Inflammatory macrophage treated with lipopolysaccharide for 1 hour (primary cell): Measurements from ENCODE around the gene CSNK1G2.

Experiments used
- DNase-seq, 2 donors: peaks; one replicate each; pipeline ENCODE4 v3.0.0-alpha.2; 2020 to 2022

CSNK1G2 gene

GRCh38 chr19:1944916-1945561 is 4.1 kb downstream of the CSNK1G2 start:
- DNase-seq = no peak

DNA sequence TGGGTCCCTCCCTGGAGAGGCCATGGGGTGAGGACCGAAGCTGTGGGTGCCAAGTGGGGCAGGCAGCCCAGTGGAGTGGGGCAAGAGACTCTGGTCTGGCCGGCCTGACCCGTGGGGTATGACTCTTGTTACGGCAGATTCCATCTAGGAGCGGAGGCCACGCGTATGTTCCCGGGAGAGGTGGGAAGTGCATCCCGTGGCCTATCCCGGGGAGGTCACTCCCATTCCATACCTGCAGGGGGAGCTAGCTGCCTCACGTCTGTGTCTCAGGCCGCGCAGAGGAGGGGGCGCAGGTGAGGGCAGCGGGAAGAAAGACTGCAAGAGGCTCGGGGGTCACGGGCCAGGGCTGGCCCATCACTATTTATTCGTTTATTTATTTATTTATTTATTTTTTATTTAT is 4.9 kb downstream of the CSNK1G2 start:
- peak in 1 of 2 donors; percentile 51 for DNase-seq

- DNase-seq = peak; percentile 43 to 58
Observed at GRCh38 chr19:1947651-1948209, 6.8 kb downstream of the CSNK1G2 start.

DNA sequence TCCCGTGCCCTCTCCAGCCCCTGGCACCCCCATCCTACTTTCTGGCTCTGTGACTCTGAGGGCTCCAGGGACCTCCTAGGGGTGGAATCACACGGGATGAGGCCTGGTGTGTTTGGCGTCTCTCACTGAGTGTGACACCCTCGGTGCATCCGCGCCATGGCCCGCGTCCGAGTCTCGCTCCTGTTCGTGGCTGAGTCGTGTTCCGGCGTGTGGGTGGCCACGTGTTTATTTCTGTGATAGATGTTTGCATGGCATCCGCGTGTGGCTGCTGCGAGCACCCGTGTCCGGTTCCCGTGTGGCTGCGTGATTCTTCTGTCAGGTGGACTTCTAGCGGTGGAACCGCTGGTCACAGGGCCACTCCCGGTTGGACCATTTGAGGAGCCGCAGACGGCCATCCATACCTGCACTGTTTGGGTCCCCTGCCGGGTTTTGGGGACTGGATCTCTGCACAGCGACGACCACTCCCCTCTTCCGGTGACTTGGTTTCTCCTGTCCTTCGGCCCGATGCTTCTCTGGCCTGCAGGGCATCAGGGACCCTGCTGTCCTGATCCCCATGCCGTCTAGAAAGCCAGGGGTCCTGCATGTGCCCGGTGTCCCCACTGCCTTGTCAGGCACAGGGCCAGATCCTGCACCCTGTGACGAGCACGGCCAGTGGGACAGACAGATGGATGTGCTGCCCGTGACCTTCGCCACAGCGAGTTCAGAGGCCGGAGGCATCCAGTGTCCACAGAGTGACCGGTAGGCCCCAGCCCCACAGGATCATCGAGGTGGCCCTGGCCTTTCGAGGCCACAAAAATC is 8.5 kb downstream of the CSNK1G2 start:
- DNase-seq = no peak

DNA sequence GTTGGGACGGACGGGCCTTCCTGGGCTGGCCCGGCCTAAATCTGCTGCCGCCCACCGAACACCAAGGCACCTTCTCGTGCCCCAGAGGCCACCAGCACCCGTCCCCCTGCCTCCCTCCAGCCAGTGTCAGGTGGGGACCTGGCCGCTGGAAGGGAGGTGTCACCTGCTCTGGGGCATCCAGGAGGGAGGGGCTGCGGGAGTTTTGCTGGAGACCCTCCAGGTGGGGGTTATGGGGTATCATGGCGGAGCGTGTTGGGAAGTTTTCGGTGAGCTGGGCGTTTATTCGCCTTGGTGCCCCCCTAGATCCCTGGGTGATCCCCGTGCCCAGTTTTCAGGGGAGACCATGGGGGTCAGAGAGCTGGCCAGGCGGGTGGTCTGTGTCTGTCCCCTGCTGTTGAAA is 9.7 kb downstream of the CSNK1G2 start:
- no peak for DNase-seq

- DNase-seq = no peak
Observed at GRCh38 chr19:1952635-1953034, 11.7 kb downstream of the CSNK1G2 start.

DNA sequence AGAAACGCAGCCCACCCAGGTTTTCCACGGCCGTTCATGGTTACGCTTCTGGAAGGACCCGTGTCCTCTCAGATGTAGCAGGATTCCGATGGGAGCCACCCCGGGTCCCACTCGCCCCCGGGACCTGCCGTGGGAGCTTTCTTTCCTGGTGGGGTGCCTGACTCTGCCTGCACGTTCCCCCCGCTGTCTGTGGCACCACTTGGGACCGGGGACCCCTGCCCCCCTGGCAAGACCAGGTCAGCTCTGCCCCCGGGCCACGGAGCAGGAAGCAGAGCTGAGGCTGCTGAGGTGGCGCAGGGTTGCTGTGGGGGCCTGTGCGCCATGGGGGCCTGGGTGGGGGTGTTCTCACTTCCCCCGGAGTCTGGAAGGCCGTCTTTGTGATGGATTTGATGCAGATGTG is 12.1 kb downstream of the CSNK1G2 start:
- no peak for DNase-seq

- DNase-seq = no peak
Observed at GRCh38 chr19:1953441-1954094, 12.6 kb downstream of the CSNK1G2 start.

DNA sequence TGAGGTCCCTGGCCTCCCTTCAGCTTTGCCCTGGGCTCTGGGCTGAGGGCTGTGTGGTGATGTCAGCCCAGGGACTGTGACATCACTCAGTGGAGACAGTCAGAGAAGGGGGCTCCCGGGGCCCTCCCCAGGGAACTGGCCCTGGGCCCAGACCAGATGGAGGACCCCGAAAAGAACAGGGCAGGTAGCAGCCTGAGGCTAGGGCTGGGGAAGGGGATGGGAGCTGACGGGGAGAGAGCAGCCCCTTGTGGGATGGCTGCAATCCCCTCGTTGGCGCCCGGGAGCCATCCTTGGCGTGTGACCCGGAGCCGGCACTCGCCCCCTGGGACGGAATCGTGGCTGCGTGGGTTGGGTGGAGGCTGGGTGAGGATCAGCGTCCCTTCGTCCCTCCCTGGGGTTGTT is 13.6 kb downstream of the CSNK1G2 start:
- no peak for DNase-seq

GRCh38 chr19:1955171-1956121 is 14.5 kb downstream of the CSNK1G2 start:
- DNase-seq = no peak

DNA sequence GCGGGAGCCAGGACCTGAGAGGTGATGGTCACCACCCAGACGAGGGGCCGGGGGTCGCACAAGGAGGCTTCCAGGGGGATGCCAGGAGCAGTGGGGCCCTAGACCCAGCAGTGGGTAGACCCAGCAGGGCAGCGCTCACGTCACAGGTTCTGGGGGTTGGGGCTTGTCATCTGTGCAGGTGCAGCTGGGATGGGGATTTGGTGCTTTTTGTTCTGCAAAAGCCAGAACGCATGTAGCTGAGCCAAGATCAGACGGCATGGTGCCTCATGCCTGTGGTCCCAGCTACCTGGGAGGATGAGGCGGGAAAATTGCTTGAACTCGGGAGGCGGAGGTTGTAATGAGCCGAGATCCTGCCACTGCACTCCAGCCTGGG is 15.1 kb downstream of the CSNK1G2 start:
- no peak for DNase-seq

DNA sequence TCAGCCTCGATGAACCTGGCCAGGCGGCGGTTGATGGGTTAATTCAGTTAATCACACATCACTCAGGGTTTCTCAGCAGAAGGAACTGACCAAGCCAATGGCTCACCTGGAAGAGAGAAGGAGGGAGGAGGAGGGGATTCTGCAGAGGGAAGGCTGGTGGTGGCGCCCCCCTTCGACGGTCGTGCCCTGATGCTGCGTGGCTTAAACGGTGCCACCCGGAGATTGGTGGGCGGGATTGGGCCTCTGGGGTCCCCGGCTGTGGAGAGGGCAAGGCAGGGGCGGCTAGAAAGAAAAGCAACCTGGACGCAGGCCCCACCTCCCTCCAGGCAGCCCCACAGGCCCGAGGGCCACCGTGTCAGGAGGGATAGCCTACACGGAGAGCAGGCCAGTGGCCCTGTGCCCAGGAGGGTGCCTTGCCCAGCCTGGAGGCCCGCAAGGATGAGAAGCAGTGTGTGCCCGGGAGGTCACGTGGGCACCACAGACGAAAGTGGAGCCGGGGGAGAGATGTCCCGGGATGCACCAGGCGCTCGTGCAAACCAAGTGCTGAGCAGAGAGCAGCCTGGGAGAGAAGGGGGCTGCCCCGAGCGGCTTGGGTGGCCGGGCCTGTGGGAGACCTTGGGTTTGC is 16.0 kb downstream of the CSNK1G2 start:
- no peak for DNase-seq

DNA sequence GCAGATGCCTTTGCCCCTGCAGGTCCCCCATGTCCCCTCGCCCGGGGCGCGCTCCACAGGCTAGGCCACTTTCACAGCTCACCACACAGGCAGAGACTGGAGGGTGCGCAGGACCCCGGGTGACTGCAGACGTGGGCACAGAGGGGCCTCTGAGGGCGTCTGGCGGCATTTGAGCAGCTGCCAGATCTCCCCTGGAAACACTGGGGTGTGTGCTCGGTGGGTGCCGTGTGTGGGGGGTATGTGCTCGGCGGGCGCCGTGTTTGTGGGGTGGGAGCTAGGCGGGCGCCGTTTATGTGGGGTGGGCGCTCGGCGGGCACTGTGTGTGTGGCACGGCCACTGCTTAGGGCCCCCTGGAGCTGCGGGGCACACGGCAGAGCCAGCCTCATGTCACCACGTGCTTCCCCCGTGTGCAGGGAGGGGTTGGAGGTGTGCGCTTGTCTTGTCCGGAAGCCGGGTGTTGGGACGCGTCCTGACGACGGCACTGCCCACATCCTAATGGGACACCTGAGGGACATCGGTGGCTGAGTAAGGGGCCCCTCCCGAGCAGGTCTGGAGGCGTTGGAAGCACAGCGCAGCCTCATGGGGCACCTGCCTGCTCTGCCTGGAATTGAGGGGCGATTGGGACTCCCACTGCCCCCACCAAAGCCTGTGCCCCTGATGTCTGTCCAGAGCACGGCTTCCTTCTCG is 16.7 kb downstream of the CSNK1G2 start:
- no peak for DNase-seq

DNA sequence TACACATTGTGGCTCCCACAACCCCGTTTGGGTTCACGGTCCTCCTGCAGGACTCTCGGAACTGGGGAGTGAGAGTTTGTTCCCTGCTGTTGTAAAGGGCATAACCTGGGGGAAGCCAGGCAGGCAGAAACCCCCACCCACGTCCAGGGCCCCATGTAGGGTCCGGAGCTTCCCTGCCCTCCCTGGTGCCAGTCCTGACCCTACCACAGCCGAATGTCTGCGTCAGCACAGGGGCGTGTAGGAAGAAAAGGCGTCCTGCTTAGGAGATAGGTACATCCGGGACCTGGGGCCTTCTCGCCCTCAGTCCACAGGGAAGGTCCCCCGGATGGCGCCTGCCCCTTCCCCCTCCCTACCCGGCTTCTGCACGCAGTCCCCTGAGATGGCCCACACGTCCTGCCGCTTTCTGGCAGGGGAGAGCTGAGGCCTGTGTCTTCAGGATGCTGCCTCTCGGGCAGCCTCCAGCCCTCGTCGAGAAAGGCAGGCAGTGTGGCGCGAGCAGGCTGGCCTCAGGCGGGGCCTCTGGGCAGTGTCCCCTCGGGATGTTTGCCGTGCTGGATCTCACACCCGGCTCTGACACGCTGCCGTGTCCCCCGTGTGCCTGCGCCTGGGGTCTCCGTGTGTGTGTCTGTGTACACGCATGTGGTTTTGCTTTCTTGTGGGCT is 19.1 kb downstream of the CSNK1G2 start:
- DNase-seq = no peak

DNA sequence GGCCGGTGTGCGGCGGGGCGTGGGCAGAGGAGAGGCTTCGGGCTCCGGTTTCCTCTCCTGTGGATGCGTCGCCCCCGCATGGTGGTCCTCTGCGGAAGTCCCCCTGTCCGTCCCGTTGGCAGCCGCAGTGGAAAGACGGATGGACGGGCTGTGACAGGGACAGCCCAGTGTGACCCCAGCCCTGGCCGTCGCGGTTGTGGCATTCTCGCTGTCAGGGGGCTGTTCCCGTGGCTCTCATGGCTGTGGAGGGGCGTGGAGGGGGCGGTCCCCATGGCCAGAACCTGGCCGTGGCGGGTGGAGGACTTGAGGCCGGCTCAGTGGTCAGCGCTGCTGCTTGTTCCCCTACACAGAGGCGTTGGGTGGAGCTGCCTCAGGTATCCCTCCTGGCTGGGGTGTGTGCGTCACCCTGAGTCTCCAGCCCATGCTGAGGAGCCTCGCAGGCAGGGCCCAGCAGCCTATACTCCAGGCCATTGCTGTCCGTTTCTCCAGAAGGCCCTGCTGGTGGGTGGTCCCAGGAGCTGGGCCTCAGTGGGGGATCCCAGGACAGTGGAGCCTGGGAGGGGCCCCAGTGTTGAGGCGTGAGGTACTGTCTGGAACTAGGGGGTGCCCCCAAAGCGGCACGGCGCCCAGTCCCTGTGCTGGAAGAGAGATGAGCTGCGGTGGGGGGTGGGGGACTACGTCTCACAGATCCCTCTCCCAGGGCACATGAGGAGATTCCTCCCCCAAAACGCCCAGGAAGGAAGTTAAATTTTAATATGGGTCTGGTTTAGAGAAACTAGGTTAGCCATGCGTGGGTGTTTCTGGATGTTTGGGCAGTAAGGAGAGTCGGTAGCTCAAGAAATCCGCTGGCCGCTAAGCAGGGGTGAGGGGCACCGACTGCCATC is 20.3 kb downstream of the CSNK1G2 start:
- no peak for DNase-seq

DNA sequence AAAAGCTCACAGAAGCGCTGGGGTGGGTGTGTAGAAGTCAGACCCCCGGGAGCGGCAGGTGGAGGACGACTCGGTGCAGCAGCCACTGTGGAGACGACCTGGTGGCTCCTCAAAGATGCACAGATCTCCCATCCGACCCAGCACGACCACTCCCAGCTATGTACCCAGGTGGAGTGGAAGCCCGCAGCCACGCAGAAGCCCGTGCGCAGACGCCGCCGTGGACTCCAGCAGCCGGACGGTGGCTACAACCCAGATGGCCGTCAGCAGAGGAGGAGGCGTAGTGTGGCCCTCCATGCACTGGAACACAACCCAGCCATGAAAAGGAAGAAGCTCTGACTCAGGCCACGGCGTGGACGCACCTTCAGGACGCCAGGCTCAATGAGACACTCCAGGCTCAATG is 21.7 kb downstream of the CSNK1G2 start:
- no peak for DNase-seq

- DNase-seq = no peak
Observed at GRCh38 chr19:1967087-1967608, 26.2 kb downstream of the CSNK1G2 start.

- no peak for DNase-seq
Observed at GRCh38 chr19:1968279-1969175, 27.6 kb downstream of the CSNK1G2 start.
